DLD1 (cell line): ENCODE results near the gene KRT31.
"Not testable (repeated sequence)": the region's sequence is repeated elsewhere in the genome, so short reads cannot be mapped to it uniquely, and the experiment has no call there.

Source experiments
- in situ Hi-C: cut with HindIII; loops from 2 replicates; pipeline ENCODE4 v1.10.0; 2017; ENCODE audit warnings: low sequenced_read_pairs

Gene KRT31

GRCh38 chr17:41392278-41392677 is 5.1 kb downstream of the KRT31 start:
- in situ Hi-C loops, result no loop called here

- in situ Hi-C loops, result no loop called here
Measured at GRCh38 chr17:41391535-41391934, 5.9 kb downstream of the KRT31 start.

- in situ Hi-C loops, result no loop called here
Measured at GRCh38 chr17:41390411-41390938, 6.9 kb downstream of the KRT31 start.

GRCh38 chr17:41387670-41388069 is 9.7 kb downstream of the KRT31 start:
- in situ Hi-C loops, result no loop called here

GRCh38 chr17:41386227-41386626 is 11.2 kb downstream of the KRT31 start:
- in situ Hi-C loops, result no loop called here

- in situ Hi-C loops, result no loop called here
Measured at GRCh38 chr17:41383690-41384089, 13.7 kb downstream of the KRT31 start.

GRCh38 chr17:41382394-41382793 is 15.0 kb downstream of the KRT31 start:
- in situ Hi-C loops, result no loop called here

GRCh38 chr17:41381943-41382342 is 15.5 kb downstream of the KRT31 start, which contains the start of gene KRT34:
Gene KRT34 (minus strand): TSS chr17:41382306. CDS start chr17:41382246, 60 bp downstream.
- in situ Hi-C loops, result not testable (repeated sequence)

- in situ Hi-C loops, result not testable (repeated sequence)
Measured at GRCh38 chr17:41380091-41380490, 17.3 kb downstream of the KRT31 start.

- in situ Hi-C loops, result no loop called here
Measured at GRCh38 chr17:41377546-41377945, 19.9 kb downstream of the KRT31 start.

GRCh38 chr17:41369713-41370112 is 27.7 kb downstream of the KRT31 start, which contains the start of gene KRT33B:
Gene KRT33B (minus strand): TSS chr17:41369813. CDS start chr17:41369750, 63 bp downstream.
- in situ Hi-C loops, result no loop called here

GRCh38 chr17:41369023-41369422 is 28.4 kb downstream of the KRT31 start:
- in situ Hi-C loops, result no loop called here

GRCh38 chr17:41367426-41368075 is 29.9 kb downstream of the KRT31 start:
- in situ Hi-C loops, result no loop called here

GRCh38 chr17:41366070-41366469 is 31.3 kb downstream of the KRT31 start:
- in situ Hi-C loops, result no loop called here

GRCh38 chr17:41363881-41364280 is 33.5 kb downstream of the KRT31 start:
- in situ Hi-C loops, result no loop called here

- in situ Hi-C loops, result no loop called here
Measured at GRCh38 chr17:41360296-41360995, 37.0 kb downstream of the KRT31 start.

GRCh38 chr17:41354536-41354935 is 42.9 kb downstream of the KRT31 start:
- in situ Hi-C loops, result no loop called here

GRCh38 chr17:41352597-41353366 is 44.6 kb downstream of the KRT31 start:
- in situ Hi-C loops, result no loop called here

- in situ Hi-C loops, result no loop called here
Measured at GRCh38 chr17:41351177-41351576, 46.2 kb downstream of the KRT31 start.

GRCh38 chr17:41350381-41350878 is 47.0 kb downstream of the KRT31 start, which contains the start of gene KRT33A:
Gene KRT33A (minus strand): TSS chr17:41350828. CDS start chr17:41350767, 61 bp downstream.
- in situ Hi-C loops, result not testable (repeated sequence)
